HPDE6-E6E7 (cell line): ENCODE data around the gene DIAPH2.

Source experiments
- DNase-seq: peaks from one replicate; pipeline ENCODE4 v3.0.0; 2011; ENCODE audit warnings: missing footprints; ENCODE audit errors: extremely low spot score

The DIAPH2 gene

DNA sequence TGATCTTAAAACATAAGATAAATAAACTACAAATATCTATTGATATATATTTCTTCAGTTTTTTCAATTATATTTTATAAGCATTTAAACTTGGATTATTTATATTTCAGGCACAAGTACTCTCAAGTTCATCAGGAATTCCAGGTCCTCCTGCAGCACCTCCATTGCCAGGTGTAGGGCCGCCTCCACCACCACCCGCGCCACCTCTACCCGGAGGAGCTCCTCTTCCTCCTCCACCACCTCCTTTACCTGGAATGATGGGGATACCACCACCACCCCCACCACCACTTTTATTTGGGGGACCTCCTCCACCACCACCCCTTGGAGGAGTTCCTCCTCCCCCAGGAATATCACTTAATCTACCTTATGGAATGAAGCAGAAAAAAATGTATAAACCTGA lies 273.1 kb downstream of the DIAPH2 start:
- no peak for DNase-seq

GRCh38 chrX:96971812-96972211 lies 287.2 kb downstream of the DIAPH2 start:
- no peak for DNase-seq

DNA sequence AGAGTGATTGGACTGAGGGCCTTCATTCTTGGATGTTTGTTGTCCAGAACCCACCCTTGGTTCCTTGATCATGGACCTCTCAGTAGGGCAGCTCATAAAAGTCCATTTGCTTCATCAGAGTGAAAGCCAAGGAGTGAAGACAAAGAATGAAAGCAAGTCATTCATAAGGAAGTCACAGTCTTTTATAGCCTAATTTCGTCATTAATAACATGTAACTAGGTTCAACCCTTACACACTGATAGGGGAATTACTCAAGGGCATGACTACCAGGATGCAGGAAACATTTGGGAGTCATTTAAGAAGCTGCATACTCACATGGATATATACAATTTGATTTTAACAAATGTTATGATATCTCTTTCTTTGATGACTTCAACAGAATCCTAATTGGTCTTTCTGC lies 294.3 kb downstream of the DIAPH2 start:
- DNase-seq, result no peak

GRCh38 chrX:96979766-96980165 lies 295.1 kb downstream of the DIAPH2 start:
- no peak for DNase-seq

GRCh38 chrX:96982161-96982560 lies 297.5 kb downstream of the DIAPH2 start:
- DNase-seq, result no peak

DNA sequence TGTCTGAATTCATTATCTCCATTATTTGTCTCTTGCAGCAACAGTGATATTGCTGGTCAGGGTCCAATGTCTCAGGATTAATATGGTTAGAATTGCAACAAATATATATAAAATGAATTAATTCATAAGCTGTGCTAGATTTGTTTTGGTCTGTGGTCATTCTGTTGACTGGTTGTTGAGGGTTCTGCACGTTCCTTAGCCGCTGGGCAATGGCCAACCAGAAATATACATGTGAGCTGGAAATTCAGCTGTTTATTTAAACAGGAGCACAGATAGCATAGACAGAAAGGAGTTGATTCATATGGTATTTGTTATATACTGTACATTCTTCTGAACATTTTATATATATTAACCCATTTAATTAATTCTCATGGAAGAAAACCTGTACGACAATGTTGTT lies 299.9 kb downstream of the DIAPH2 start:
- DNase-seq, result no peak

- no peak for DNase-seq
Measured at GRCh38 chrX:96985046-96985445, 300.4 kb downstream of the DIAPH2 start.

DNA sequence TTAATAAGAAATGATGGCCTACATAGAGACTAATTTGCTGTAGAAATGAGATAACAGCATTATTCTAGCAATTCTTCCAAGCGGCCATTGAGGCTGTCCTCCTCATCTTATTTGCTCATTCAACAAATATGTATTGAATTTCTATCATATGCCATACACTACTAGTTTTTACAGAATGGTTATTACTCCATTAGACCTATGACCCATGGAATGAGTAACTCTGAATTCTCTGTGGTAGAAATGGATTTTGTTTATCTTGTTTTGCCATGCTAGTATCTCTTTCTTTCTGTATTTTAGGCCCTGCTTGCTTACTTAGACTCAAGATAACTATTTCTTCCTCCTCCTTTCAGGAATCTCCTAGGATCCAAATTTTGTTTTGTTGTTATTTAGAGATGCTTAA lies 302.6 kb downstream of the DIAPH2 start:
- no peak for DNase-seq

- DNase-seq, result no peak
Measured at GRCh38 chrX:96989830-96990571, 305.4 kb downstream of the DIAPH2 start.

- no peak for DNase-seq
Measured at GRCh38 chrX:96994093-96994492, 309.5 kb downstream of the DIAPH2 start.

GRCh38 chrX:96997196-96997595 lies 312.6 kb downstream of the DIAPH2 start:
- no peak for DNase-seq

DNA sequence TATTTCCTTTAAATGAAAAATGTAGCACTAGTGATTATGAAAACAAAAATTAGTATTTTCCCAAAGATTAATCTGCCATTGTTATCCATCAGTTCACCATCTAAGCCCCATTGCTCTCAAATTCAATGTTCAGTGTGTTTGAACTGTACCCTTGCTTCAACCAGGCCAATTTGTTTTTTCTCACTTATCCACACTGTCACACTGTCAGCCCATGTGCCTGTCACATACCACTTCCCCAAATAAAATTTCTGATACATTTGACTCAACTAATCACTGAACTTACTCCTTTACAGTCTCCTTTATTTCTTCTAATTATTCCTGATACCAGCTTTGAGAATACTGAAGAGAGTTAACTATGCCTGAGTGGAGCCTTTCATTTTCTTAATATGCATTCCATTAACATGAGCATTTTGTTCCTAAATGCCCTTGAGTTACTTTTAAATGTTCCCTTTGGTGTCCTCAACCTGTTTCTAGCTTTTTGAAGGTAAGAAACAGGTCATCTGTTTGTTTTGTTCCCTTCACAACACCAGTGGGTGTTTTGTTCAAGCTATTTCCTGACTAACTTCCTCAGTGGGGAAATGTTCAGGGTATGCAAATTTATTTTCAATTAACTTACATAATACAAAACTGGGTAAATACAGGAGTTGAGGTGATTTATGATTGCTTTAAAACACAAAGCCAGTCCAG lies 316.2 kb downstream of the DIAPH2 start:
- DNase-seq, result no peak

GRCh38 chrX:97006167-97006566 lies 321.5 kb downstream of the DIAPH2 start:
- DNase-seq, result no peak

DNA sequence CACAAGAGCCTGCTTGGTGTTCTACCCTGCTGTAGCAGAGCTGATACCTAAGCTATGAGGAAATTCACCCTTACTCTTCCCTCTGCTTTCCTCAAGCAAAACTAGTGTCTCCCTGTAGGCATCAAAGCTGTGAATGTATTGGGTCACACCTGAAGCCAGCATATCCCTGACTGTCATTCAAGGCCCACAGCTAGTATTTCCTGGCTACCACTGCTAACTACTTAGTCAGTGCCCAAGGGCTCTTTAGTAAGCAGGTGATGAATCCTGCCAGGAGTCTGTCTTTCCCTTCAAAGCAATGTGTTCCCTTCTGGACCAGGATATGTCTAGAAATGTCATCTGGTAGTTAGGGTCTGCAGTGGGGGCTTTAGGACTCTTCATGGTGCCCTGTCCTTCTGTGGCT lies 324.7 kb downstream of the DIAPH2 start:
- DNase-seq, result no peak

GRCh38 chrX:97011540-97011939 lies 326.9 kb downstream of the DIAPH2 start:
- no peak for DNase-seq

DNA sequence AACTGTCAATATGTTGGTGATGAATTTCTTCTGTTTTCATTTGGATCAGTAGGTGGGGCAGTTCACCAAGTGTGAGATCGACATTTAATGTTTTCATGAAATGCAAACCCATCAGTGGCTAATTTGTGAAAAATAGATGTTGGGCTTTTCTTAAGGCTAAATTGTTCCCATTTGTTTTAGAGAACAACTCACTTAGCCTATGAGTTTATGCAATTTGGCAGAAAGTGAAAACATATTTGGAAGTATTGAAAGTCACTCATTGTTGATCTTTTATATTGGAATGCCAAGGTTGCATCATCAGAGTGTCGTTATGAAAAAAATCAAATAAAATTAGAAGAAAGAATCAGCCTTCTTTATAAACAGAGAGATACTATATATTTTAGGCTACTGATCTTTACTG lies 331.5 kb downstream of the DIAPH2 start:
- no peak for DNase-seq

- peak; percentile 11 for DNase-seq
Measured at GRCh38 chrX:97021680-97022079, 337.0 kb downstream of the DIAPH2 start.

DNA sequence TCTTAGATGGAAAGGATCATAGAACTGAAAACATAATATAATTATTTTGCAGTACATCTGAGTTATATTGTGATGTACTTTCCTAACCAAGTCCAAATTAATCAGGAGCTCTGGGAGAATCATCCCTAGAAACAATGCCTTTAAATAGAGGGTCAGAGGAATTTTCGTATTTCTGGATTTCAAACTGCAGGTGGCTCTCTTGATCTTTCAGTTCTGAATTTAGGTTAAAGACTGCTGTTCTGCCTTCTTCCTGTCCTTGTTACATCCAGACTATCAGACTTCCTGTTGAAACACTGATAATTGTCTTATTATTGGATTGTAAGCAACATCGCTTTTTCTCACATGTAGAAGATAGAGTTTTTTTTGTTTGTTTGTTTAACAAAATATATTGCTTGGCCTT lies 341.8 kb downstream of the DIAPH2 start:
- no peak for DNase-seq

DNA sequence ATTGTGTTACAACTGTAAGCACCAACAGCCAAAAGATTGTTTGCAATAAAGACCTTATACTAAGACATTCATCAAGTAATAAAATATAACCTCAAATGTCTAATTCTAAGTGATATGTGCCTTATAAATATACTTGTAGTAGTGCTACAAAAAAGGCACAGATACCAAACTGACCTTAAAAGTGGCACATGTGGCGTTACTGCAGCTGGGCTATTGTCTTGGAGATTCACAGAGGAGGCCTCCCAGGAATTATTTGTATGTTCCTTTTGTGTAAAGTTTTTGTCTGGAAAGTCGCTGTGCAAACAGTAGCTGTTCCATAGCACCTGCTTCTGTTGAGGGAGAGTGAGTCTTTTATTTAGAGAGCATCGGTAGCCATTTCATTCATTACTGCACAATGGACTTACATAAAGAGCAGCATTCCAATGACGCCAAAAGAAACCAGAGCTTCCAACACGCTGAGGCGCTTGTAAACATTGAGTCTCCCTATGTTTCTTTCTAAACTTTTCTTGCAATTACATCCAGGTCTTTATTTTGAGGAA lies 342.8 kb downstream of the DIAPH2 start:
- DNase-seq, result no peak

DNA sequence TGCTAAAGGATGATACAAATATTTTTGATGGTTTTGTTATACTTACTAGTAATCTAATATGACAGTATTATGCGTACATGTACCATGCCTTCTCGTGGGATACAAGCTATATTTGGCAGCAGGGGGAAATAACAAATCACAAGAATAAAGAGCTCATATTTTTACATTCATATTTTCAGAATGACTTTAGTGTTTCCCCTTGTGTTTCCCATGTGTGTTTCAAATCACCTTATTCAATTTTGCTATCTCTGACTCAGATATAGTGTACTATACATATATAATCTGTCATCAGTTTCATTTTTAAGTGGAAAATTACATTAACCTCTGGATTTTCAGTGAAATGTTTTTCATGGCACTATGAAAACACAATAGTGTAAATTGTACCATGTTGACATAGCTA lies 345.8 kb downstream of the DIAPH2 start:
- no peak for DNase-seq

DNA sequence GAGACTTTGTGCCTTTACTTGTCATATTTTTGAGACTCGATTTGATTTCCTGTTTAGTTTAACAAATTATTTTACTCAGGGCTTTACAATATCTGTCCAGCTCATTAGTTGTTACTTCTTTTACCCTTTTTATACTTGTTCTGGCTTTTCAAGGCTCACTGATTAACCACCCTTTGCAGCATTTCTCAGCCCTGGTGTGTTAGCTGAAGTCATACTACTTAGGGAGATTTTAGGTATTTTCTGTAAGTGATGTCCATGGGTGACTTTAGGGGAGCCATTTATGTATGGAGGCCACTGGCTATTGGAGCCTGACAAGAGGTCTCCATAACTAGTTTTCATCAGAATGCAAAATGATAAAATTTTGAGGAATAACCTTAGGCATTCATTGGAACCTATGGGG lies 346.3 kb downstream of the DIAPH2 start:
- DNase-seq, result no peak

DNA sequence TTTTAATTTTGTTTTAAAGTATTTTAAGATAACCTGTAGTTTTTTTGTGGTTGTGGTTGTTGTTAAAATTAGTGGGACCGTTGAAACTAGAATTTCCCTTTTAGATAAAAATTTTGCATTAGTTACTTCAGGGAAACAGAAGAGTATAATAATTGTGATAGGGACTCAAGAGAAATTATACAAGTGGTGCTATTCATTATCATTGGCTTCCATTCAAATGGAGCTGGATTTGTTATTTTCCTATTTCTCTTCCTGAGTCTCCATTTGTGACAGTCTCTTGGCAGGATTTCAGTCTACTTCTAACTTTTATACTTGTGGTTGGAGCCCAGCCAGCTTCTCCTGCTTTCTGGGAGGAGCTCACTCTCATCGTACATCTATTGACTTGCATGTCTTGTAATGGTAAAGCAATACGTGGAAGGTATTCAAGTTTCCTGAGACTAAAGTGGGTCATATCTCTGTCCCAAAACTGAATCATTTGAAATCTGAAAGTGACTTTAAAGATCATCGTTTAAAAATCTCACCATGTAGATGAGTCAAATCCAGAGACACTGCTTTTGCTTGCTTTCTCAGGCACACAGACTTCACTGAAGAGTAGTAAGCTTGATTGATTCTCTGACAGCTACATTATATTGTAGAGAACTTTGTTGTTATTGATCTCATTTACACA lies 354.9 kb downstream of the DIAPH2 start:
- DNase-seq, result no peak

DNA sequence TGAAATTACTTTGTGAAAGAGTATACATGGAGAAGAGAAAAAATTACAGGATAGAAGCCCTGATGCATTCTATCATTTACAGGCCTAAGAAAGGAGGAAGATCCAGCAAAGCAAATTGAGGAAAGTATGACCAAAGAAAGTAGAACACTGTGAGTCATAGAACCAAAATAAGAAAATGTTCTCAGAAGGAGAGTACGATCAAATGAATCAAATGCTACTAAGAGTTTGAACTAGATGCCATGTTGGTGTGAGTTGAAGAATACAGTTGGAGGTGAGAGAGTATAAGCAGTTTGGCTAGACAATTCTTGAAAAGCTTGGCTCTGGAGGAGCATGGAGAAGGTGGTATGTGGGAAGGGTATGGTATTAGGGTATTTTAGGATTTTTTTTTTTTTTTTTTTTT lies 360.8 kb downstream of the DIAPH2 start:
- no peak for DNase-seq
